H9 (cell line): ENCODE data around the gene CTSL. TPM values are rescaled to one million over a fixed set of nuclear protein-coding genes. Genes with fewer than 3 reads are reported as not detected.

Experiments used
- DNase-seq: peaks from one replicate; pipeline ENCODE4 v3.0.0-alpha.2; 2017
- H2AFZ ChIP-seq: one replicate; pipeline ENCODE4 v1.6.1; 2013; ENCODE audit warnings: mild to moderate bottlenecking, low read length, control low read depth, moderate library complexity
- H2AK5ac ChIP-seq: 2 replicates; pipeline ENCODE4 v1.6.1; 2013; ENCODE audit warnings: low read length, control low read depth, mixed read lengths; ENCODE audit not compliant: insufficient read length
- H2BK120ac ChIP-seq: one replicate; pipeline ENCODE4 v1.6.1; 2013; ENCODE audit warnings: low read depth, mild to moderate bottlenecking, low read length, control low read depth, inconsistent platforms; ENCODE audit not compliant: poor library complexity, severe bottlenecking
- H2BK12ac ChIP-seq: 2 replicates; pipeline ENCODE4 v1.6.1; 2013; ENCODE audit warnings: low read length, control low read depth, mixed read lengths, low read depth; ENCODE audit not compliant: insufficient read length
- H2BK15ac ChIP-seq: 2 replicates; pipeline ENCODE4 v1.6.1; 2013; ENCODE audit warnings: low read depth, low read length, control low read depth
- H2BK20ac ChIP-seq: one replicate; pipeline ENCODE4 v1.6.1; 2013; ENCODE audit warnings: low read depth, mild to moderate bottlenecking, low read length, control low read depth, inconsistent platforms; ENCODE audit not compliant: poor library complexity, severe bottlenecking
- H2BK5ac ChIP-seq: 2 replicates; pipeline ENCODE4 v1.6.1; 2013; ENCODE audit warnings: low read length, control low read depth, mixed read lengths; ENCODE audit not compliant: insufficient read length
- H3K14ac ChIP-seq: 2 replicates; pipeline ENCODE4 v1.6.1; 2013; ENCODE audit warnings: low read length, control low read depth; ENCODE audit not compliant: insufficient read depth
- H3K18ac ChIP-seq: 2 replicates; pipeline ENCODE4 v1.6.1; 2013; ENCODE audit warnings: low read depth, mild to moderate bottlenecking, mixed read lengths, low read length, control low read depth; ENCODE audit not compliant: insufficient read length
- H3K23ac ChIP-seq: 2 replicates; pipeline ENCODE4 v1.6.1; 2013; ENCODE audit warnings: low read length, control low read depth, mixed read lengths, low read depth; ENCODE audit not compliant: insufficient read length
- H3K23me2 ChIP-seq: 2 replicates; pipeline ENCODE4 v1.6.1; 2013; ENCODE audit warnings: low read depth, mild to moderate bottlenecking, mixed read lengths, low read length, control low read depth; ENCODE audit not compliant: insufficient read length, poor library complexity, severe bottlenecking
- H3K27ac ChIP-seq: 2 replicates; pipeline ENCODE4 v1.5.1; 2013; ENCODE audit warnings: low read length, control low read depth, mixed read lengths, low read depth; ENCODE audit not compliant: insufficient read length
- H3K27me3 ChIP-seq: 2 replicates; pipeline ENCODE4 v1.6.1; 2013; ENCODE audit warnings: low read length, control low read depth, inconsistent platforms; ENCODE audit not compliant: insufficient read depth
- H3K4ac ChIP-seq: 2 replicates; pipeline ENCODE4 v1.6.1; 2013; ENCODE audit warnings: low read depth, mild to moderate bottlenecking, control low read depth, inconsistent platforms, low read length, moderate library complexity
- H3K4me1 ChIP-seq: 2 replicates; pipeline ENCODE4 v1.6.1; 2013; ENCODE audit warnings: low read length, control low read depth, inconsistent platforms; ENCODE audit not compliant: insufficient read depth
- H3K4me2 ChIP-seq: 2 replicates; pipeline ENCODE4 v1.6.1; 2013; ENCODE audit warnings: low read length, control low read depth, mixed read lengths; ENCODE audit not compliant: insufficient read length, insufficient read depth
- H3K56ac ChIP-seq: 2 replicates; pipeline ENCODE4 v1.6.1; 2013; ENCODE audit warnings: low read depth, mild to moderate bottlenecking, mixed read lengths, low read length, control low read depth; ENCODE audit not compliant: insufficient read length
- H3K79me1 ChIP-seq: 2 replicates; pipeline ENCODE4 v1.6.1; 2013; ENCODE audit warnings: low read depth, mild to moderate bottlenecking, moderate library complexity, low read length, control low read depth, inconsistent platforms; ENCODE audit not compliant: insufficient read depth, poor library complexity, severe bottlenecking
- H3K79me2 ChIP-seq: 2 replicates; pipeline ENCODE4 v1.6.1; 2013; ENCODE audit warnings: low read length, control low read depth, inconsistent platforms; ENCODE audit not compliant: insufficient read depth
- H3K9ac ChIP-seq: 2 replicates; pipeline ENCODE4 v1.6.1; 2013; ENCODE audit warnings: low read length, control low read depth, mixed read lengths; ENCODE audit not compliant: insufficient read length; ENCODE audit errors: extremely low read depth
- H3K9me3 ChIP-seq: one replicate; pipeline ENCODE4 v1.6.1; 2013; ENCODE audit warnings: low read depth, low read length, inconsistent platforms; ENCODE audit not compliant: control insufficient read depth
- H3T11ph ChIP-seq: one replicate; pipeline ENCODE4 v1.6.1; 2013; ENCODE audit warnings: mild to moderate bottlenecking, low read length, control low read depth, inconsistent platforms
- H4K20me1 ChIP-seq: one replicate; pipeline ENCODE4 v1.6.1; 2013; ENCODE audit not compliant: control insufficient read depth, insufficient read length, insufficient read depth
- H4K5ac ChIP-seq: 2 replicates; pipeline ENCODE4 v1.6.1; 2013; ENCODE audit warnings: low read depth, mild to moderate bottlenecking, mixed read lengths, low read length, control low read depth; ENCODE audit not compliant: insufficient read length
- H4K8ac ChIP-seq: replicated peaks from 2 replicates; pipeline ENCODE4 v1.6.1; 2013; ENCODE audit warnings: low read length, control low read depth, mixed read lengths, low read depth; ENCODE audit not compliant: insufficient read length
- H4K91ac ChIP-seq: 2 replicates; pipeline ENCODE4 v1.6.1; 2013; ENCODE audit warnings: low read depth, mild to moderate bottlenecking, moderate library complexity, mixed read lengths, low read length, control low read depth; ENCODE audit not compliant: insufficient read length
- H3K27ac Mint-ChIP-seq, 3 experiments: 2 replicates in 2 of 3; 3 replicates in 1 of 3; pipeline ENCODE4 v1.8.0; 2020 to 2021; ENCODE audit warnings: mixed read lengths in 3 of 3, mild to moderate bottlenecking in 1 of 3, moderate library complexity in 1 of 3
- H3K27me3 Mint-ChIP-seq: 2 replicates; pipeline ENCODE4 v1.8.0; 2021; ENCODE audit warnings: low read depth, mild to moderate bottlenecking, moderate library complexity, mixed read lengths
- H3K36me3 Mint-ChIP-seq, 3 experiments: 2 replicates in 2 of 3; 3 replicates in 1 of 3; pipeline ENCODE4 v1.8.0; 2020 to 2021; ENCODE audit warnings: low read depth in 3 of 3, mixed read lengths in 3 of 3; ENCODE audit not compliant: insufficient read depth in 1 of 3
- H3K4me1 Mint-ChIP-seq, 2 experiments: 2 replicates each; pipeline ENCODE4 v1.8.0; 2020; ENCODE audit warnings: mixed read lengths in 2 of 2
- H3K4me3 Mint-ChIP-seq, 2 experiments: 2 replicates in 1 of 2; 3 replicates in 1 of 2; pipeline ENCODE4 v1.8.0; 2020 to 2021; ENCODE audit warnings: mild to moderate bottlenecking in 2 of 2, mixed read lengths in 2 of 2, moderate library complexity in 1 of 2
- H3K9me3 Mint-ChIP-seq, 2 experiments: 2 replicates in 1 of 2; 3 replicates in 1 of 2; pipeline ENCODE4 v1.8.0; 2020; ENCODE audit warnings: mild to moderate bottlenecking in 2 of 2, mixed read lengths in 2 of 2, moderate library complexity in 1 of 2
- CTCF ChIP-seq: fragments of 200-600 bp; sonication (generic); conservative IDR thresholded peaks from 3 replicates; pipeline ENCODE4 v1.8.0; 2021; ENCODE audit warnings: antibody characterized with exemption, mild to moderate bottlenecking
- WGBS: extraction: QIAGEN DNeasy Blood & Tissue Kit; methylation state at CpG from one replicate; pipeline ENCODE4 v1.1.7; 2013; ENCODE audit warnings: missing lambda C conversion rate, low lambda C conversion rate, mixed read lengths; ENCODE audit not compliant: insufficient read length; ENCODE audit errors: extremely low coverage; 5-methylcytosine and 5-hydroxymethylcytosine counted together
- total RNA-seq: library from RNA; stranded (reverse); gene quantifications from 2 replicates; pipeline ENCODE4 v1.2.1, GENCODE V29; 2021

Gene CTSL
- total RNA-seq, 1 experiment from 2014 or later, result 28.9 TPM

DNA sequence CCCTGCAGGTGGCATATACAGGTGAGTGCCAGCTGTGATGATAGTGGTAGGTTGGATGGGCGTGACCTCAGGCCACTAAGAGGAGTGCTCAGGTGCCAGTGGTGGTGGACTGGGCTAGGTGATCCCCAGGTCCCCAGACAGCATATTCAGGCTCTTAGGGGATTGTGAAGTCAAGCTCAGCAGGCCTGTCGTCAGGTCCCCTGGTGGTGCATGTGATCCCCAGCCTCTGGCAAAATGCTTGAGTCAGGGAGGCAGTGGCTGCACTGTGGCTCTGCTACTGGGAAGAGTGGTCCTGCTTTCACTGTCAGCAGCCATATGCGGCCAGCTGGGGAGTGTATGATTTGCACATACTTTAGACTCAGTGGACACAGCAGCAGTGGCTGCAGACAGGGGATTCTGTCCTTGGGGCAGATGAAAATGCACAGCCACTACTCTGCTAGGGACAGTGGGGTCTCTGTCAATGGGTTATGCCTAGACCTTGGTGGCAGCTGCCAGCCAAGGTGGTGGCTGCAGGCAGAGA is 31.6 kb upstream of the CTSL start:
- H3K14ac ChIP-seq, result no peak overlapping the region
- Mint-ChIP-seq H3K4me3 (no peak overlapping the region), H3K27me3 (peaks cover 2% of the 10 kb centered on the region; the same call in 1 of the 2 replicates), H3K36me3 (peaks cover 51 to 66% (median 56%) of the 10 kb centered on the region in 3 experiments), H3K27ac (peak overlapping the region in 1 of 3 experiments; percentile 52; a peak in 1 of 7 replicates), H3K4me1 (no peaks in the 10 kb centered on the region), H3K9me3 (no peaks in the 10 kb centered on the region)
- no peak overlapping the region for H2BK15ac ChIP-seq
- H3K56ac ChIP-seq, result no peak overlapping the region
- no peak overlapping the region for H3K27ac ChIP-seq
- no peak overlapping the region for H3K4ac ChIP-seq
- H3K4me2 ChIP-seq, result no peak overlapping the region
- no peaks in the 10 kb centered on the region for H3K79me1 ChIP-seq
- no peak overlapping the region for H4K5ac ChIP-seq
- no peak overlapping the region for H4K8ac ChIP-seq
- TF ChIP-seq CTCF, result no peak
- no peak overlapping the region for H2AFZ ChIP-seq
- H3K23ac ChIP-seq, result no peak overlapping the region
- H2AK5ac ChIP-seq, result no peak overlapping the region
- H3K23me2 ChIP-seq, result no peaks in the 10 kb centered on the region
- H3K79me2 ChIP-seq, result peaks cover 2% of the 10 kb centered on the region; the same call in 1 of the 2 replicates
- DNase-seq, result peak; percentile 20
- no peak overlapping the region for H2BK120ac ChIP-seq
- no peak overlapping the region for H3K9ac ChIP-seq
- no peaks in the 10 kb centered on the region for H3K9me3 ChIP-seq
- H3K18ac ChIP-seq, result no peak overlapping the region
- no peak overlapping the region for H3T11ph ChIP-seq
- no peak overlapping the region for H2BK12ac ChIP-seq
- H4K91ac ChIP-seq, result no peak overlapping the region
- whole genome bisulfite sequencing, result no CpG with 5 or more reads among the region's 3 CpGs
- H3K27me3 ChIP-seq, result no peaks in the 10 kb centered on the region
- no peak overlapping the region for H2BK5ac ChIP-seq
- no peak overlapping the region for H2BK20ac ChIP-seq
- H4K20me1 ChIP-seq, result no peaks in the 10 kb centered on the region
- no peaks in the 10 kb centered on the region for H3K4me1 ChIP-seq
